Stimulated activated CD8-positive, alpha-beta memory T cell treated with anti-CD3 and anti-CD28 coated beads, Interleukin-15, amount 100 ng/mL, for 24 hours (primary cell): ENCODE measurements around the gene RAD51.

Experiments used
- DNase-seq: peaks from one replicate; pipeline ENCODE4 v3.0.0-alpha.2; 2020; ENCODE audit warnings: low read depth

Gene RAD51

DNA sequence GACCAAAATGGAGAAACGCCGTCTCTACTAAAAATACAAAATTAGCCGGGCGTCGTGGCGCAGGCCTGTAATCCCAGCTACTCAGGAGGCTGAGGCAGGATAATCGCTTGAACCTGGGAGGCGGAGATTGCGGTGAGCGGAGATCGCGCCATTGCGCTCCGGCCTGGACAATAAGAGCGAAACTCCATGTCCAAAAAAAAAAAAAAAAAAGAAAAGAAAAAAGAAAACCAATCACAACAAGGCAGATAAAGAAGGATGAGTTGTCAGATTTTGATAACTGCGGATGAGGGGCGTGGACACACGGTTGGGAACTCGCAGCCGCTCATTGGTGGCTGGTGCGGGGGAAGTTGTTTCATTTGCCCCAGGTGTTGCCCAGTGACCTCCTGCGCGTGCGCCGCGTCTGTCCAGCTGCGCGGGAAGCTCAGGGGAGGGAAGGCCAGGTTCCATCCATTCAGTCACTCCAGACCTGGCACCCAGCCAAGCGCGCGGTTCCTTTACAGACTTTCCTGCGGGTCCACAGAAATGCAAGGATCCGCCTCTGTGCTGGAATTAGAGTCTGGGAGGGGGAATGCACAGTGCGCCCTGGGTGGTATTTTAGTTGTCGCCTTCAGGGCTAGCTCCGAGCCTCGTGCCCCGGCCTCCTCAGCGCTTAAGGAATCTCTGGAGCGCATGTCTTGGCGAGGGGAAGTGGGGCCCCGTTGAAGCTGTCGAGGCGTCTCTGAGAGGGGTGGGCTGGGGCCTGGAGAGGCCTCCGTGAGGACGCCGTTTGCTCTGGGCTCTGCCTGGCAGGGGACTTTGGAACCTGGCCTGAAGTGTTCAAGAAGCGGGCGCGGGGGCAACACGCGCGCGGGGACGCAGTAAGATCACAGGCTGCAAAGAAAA, 68.2 kb downstream of the RAD51 start:
- DNase-seq: no peak

DNA sequence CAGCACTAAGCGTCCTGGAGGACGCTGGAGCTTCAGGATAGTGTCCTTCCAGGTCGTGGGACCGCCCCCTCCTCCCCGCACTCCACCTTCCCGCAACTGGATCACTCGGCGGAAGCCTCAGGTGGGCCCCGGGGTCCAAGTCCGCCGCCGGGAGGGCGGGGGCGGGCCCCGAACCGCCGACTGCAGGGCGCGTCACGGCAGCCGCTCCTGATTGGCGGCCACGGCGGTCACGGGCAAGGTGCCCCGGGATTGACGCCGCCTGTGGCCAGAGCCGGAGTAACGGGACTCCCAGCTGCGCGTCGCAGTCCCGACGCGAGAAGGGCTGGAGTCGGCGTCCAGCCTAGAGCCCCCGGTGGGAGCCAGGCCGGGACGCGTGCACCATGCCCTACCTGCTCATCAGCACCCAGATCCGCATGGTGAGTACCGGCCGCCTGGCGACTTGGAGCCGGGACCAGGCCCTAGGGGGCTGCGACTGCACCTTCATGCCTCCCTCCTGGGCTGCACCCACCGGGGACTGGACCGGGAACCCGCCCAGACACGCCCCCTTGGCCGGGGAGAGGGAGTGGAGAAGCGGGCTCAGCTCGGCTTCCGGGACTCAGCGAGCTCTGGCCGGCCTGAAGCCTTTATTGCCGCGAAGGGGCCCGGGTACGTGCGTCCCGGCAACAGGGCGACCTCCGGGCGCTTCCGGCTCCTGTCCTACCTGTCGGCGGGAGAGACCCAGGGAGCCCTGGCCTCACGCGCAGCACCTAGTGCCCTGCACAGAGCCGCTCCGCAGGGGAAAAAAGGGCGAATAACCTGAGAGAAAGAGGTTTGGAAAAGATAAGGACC, 69.0 kb downstream of the RAD51 start, which contains the start of gene GCHFR:
Gene GCHFR (plus strand): TSS at position 268 of the 828 bp plus-strand sequence. CDS start 113 bp downstream, at position 381.
- DNase-seq: peak; percentile 41

DNA sequence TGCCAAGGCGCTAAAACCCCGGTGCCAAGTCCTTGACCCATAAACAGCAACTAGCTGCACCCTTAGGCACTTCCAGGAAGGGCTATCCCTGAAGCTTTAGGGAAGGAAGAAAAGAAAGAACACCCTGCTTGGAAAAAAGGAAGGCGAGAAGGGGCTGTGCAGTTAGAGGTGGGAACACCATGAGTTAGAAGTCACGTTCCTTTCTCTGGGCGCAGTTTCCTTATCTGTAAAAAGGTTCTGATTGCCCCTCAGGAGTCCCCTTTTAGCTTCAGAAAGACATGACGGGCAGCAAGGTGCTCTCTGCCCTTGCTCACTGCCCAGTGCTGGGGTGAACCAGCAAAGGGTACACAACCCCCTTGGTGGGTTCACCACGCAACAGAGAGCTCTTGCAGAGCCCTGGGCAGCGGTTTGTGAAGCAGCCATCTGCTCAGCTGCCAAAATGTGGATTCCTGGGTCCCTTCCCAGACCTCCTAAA, 69.7 kb downstream of the RAD51 start:
- DNase-seq: no peak

DNA sequence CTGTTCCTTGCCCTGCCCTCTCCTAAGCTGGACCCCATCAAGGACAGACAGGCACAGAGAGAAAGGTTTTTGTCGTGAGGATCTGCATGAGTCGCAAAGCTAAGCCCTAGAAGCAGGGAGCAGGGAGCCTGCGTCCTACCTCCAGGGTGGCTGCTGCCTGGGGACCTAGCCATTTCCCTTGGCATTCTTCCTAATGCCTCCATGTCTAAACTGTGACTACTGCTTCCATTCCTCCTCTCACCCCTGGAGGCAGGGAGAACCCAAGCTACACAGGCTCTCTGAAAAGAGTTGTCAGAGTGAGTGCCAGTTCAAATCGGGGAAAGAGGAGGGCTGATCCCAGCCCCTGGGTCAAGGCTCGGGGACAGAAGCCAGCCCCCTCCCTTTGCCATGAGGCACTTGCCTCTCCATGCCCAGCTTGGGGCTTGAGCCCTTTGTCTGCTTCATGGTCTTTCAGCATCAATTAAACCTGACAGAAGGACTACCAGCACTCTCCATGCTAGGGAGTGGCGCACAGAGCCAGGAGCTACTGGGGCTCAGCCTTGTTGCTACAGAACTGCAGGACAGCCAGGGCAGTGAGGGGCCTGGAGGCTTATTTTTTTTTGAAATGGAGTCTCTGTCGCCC, 71.3 kb downstream of the RAD51 start:
- DNase-seq: no peak

DNA sequence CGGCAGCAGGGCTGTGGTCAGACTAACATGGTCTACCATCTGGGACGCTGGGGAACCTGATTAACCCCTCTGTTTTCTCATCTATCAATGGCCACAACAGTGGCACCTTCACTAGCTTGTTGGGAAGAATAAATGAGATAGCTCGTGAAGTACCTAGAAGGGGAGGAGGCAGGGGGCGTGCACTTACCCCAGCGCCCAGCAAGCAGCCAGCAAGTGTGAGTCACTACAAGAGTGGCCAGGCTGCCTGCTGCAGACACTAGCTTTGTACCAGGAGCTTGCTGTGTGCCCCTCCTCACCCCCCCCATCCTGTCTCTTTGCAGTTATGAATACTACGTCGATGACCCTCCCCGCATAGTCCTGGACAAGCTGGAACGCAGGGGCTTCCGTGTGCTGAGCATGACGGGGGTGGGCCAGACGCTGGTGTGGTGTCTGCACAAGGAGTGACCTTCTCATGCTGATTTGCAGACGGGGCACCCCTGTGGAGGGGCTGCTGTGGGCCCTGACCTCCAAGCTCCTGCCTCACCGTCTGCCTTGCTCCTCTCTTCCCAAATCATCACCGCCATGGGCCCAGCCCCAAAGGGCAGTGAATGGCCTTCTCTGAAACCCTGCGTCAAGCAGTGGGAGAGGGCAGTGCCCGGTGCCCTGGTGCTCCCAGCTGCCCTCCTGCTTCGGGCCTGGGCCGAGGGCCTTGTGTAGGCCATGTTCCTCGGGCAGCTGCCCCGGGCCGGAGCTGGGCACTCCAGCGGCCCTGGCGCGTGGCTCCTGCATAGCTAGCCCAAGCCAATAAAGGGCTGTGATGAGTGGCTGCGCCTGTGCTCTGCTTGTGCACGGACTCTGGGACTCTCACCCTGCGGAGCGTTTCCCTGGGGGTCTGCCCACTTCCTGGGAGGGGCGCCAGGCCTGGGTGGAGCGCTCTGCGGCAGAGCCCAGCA, 72.2 kb downstream of the RAD51 start:
- no peak for DNase-seq

DNA sequence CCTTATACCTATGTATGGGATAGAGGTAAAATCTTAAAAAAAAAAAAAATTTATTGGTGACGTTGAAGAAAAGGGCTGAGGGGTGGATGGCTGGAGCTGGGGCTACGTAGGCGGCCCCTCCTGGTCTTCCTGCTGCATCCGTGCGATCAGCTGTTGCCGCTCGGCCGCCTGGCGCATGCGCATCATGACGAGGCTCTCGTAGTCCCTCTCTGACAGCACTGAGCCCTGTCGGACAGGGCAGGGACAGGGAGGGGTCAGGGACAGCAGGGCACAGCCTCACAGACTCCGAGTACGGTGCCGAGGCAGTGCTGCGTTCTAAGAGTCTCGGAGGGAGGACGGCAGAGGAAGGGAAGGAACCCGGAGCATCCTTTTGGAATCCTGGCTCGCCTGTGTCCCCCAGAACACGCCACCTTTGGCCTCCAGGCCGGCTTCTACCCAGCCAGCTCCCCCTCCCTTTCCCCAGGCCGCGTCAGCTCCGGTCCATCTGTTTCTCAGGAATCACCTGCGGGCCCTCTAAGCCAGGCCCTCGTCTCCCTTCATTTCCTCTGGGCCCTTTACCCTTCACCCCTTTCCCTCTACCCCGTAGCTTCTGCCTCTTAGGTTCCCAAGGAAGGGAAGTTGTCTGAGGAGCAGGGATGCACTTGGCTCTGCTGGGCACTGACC, 73.0 kb downstream of the RAD51 start:
- DNase-seq: no peak

DNA sequence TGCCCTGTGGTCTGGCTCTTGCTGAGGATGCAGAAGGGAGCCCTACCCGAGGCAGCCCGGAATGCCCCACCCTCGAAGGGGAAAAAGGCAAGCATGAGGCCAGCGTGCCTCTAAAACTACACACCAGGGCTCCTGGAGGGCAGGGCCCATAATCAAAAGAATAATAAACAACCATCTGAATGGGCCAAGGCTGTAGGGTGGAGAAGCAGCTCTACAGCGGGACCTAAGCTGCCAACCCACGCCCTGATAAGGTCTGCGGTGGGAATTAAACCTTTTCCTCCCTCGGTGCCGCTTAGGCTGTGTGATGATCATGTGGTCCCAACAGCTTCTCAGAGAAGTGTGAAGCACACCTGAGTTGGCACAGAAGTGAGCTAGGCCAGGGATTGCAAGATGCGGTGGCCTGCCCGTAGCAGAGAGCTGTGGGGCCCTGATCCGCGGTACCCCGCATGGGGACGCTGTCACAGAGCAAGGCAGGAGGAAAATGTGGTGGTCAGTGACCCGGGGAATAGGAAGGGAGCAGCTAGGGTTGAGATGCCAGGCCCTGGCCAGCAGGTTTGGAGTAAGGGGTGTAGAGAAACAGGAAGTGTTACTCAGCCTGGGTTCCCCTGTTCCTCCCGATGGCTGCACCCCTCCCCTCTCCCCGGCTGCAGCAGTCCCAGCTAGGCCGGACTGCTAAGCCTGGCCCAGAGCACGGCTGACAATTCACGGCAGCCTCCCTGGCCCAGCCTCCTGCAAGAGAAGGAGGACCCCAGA, 73.7 kb downstream of the RAD51 start:
- no peak for DNase-seq

DNA sequence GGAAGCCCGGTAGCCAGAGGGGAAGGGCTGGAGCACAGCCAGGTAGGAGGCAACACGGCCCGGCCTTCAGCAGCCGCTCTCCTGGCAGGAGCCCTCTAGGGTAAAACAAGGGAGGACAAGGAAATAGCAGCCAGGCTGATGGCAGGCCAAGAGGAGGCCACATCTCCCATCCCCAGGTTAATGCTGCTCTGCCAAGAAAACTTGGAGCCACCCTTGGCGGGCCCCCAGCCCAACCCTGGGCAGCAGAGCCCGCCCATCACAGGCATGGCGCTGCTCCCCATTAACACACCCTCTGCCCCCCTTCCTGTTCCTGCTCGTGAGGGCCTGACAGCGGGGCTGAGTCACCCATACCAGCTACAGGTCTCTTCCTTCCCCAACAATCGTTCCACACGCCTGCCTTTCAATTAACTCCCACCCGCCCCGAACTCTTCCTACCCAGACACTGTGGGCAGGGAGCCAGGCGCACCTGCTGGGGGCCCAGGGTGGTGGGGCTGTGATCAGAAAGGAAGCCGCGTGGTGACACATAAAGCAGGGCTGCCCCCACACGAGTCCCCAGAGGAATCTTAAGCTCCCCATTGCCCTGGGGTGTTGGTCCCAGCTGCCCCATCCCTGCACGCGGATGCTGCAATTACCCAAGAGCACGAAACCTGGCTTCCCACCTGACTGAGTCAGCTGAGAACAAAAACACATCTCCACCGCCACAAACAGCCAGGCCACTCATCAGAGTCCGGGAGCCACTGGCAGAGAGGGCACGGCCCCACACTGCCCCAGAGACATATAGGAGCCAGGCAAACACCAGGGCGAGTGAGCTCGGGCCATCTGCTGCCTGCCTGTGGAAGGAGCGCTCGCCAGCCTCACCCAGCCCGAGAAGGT, 74.5 kb downstream of the RAD51 start, which contains the start of gene C15orf62:
Gene C15orf62 (plus strand): TSS at position 707 of the 873 bp plus-strand sequence. CDS start 516 bp downstream, outside the sequence.
- DNase-seq: no peak

DNA sequence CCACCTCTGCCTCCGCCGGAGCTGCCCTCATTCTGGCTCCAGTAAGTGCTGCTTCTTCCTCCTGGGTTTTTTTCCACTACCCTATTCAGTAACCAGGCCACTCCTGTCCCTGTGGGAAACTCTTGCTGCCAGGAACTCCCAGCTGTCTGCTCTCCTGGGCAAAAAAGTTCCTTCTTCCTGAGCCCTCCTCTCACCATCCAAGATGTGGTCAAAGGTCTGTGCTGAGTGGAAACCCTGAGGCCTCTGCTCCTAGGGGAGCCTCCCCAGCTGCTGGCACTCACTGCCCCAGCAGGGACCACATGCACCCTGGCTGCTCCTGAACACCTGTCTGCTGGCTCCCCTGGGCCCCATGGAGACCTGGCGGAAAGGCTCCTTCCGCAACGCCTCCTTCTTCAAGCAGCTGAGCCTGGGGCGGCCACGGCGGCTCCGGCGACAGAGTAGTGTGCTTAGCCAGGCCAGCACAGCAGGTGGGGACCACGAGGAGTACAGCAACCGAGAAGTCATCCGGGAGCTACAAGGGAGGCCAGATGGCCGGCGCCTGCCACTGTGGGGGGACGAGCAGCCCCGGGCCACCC, 75.3 kb downstream of the RAD51 start:
- DNase-seq: no peak

DNA sequence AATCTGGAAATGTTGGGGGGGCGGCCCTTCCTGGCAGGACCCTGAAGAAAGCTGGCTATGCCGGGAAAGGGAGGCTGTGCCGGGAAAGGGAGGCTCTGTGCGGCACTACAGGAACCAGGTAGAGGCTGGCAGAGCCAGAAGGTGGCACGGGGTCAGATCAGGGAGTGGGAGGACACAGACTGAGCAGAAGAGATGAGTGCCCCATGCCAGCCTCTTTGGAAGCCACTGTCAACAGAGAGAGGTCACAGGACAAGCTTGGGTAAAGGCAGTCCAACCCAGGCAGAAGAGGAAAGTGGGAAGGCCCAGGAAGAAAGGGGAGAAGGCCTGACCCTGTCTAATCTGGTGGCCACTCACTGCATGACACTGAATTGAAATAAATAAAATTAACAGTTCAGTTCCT, 76.3 kb downstream of the RAD51 start:
- DNase-seq: no peak

DNA sequence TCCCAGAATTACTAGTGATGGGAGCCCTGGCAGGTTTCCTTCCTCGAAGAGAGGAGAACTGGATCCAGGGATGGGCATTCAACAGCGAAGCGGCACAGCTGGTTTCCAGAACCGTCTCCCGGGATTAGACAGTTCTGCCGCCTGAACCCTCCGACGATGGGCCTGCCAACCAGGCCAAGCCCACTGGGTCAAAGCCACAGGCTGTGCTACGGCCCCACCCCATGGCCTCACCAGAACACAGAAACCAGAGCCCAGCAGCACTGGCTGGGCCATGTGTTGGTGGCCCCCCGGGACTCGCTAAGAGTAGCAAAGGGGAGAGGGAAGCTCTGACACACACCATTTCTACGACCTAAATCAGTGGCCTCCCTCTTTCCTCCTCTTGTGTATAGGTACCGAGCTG, 77.0 kb downstream of the RAD51 start:
- DNase-seq: no peak

DNA sequence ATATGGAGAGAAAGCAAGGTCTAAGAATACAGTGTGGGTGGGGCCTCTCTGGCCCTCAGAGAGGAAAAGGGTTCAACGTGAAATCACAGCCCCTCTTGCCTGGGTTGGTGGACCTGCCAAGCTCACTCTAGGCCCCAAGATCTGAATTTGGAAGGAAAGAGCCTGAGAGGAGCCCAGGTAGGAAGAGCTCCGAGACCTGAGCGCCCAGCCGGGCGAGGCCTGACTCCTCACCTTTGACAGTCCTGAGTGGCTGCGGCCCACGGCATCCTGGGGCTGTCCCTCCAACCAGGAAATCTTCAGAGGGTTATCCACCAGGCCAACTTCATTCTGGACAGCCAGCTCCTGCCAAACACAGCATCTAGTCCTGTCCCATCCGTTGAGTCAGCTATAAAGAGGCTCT, 78.5 kb downstream of the RAD51 start:
- DNase-seq: no peak

DNA sequence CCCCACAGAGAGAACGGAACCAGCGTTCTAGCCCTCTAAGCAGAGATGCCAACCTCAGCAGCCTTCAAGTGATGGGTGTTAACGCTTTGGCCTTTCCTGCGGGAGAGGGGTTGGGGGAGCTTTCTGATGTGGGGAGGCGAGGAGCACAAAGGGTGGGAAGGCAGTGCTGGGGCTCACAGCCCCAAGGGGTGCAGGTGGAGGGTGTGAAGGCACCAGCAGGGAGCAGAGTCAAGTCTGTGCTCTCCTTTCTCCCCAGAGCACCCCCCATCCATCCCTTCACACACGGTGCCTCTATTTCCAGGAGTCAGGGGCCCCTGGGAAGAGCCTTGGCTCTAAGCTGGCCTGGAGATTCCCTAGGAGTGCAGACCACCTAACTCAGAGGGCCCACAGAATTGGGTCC, 78.9 kb downstream of the RAD51 start:
- no peak for DNase-seq

DNA sequence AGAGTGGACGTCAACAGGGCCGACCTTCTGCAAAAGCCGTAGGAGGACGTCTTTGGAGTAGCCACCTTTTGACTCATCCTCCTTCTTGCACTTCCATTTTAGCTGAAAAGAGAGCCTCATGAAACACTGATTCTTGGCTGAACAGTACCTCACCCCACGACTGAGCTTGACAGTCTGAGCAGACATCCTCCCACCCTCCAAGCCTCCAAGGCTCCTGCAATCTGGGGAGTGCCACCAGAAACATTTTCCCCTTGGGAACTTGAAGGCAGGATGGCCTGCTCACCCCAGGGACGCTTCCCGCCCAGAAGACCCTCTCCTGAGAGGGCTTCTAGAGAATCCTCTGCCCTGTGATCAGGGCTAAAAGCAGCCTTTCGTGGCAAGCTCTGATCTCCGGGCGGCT, 80.0 kb downstream of the RAD51 start:
- DNase-seq: no peak

DNA sequence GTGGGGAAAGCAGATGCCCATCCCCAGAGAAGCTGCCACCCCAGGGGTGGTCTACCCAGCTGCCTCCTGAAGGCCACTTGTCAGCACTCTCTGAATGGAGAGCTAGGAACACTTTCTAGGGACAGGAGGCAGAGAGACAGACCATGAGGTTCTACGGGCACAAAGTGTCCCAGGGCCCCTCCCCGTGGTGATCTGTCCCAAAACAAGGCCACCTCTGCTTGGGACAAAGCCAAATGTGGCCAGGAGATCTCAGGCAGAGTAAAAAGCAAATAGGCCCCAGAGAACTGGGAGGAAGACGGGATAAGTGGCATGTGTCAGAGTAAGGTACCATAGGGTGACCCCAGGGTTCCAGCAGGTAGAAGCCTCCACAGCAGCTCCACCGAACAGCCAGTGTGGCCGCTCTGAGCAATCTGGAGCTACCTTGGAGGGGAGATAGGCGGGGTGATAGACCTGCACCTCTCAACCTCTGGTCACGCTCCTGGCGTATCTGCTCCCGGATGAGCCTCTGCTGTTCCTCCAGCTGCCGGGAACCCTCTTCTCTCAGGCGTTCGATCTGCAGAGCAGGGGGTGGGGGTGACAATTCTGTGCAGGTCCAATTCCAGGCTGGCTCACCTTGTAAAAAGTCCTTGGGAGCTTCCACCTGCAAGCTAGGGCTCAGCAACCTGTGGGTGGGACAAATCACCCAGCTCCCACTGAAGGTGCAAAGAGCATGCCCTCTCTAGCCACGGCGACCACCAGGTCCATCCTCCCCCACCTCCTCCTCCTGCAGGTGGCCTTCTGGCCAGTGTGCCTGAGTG, 81.0 kb downstream of the RAD51 start:
- DNase-seq: no peak

DNA sequence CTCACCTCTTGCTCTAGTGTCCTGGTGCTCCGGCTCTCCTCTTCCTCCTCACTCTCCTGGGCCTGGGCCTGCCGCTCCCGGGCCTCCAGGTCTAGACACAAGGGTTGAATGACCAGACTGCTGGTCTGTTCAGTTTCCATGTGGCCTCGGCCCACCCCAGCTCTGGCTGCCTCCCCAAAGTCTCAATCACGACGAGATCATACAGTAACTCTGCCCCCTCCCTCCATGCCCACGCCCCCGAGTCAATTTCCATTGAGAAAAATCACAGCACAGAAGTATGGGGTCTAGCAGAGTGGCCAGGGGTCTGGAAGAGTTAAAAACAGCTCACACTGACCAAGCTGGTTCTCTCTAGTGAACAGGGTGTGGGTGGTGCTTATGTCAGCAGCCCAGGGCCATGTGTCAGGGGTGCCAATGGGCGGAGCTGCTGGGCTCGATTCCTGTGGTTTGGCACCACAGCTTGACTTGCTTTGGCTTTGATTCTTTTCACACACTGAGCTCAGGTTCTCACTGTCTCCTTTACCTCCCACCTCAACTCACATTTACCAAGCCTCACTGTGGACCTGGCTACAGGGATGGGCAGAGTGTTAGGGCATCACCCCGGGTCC, 81.7 kb downstream of the RAD51 start:
- no peak for DNase-seq
